ENCODE measurements around the gene OR2AE1.
"Not testable (repeated sequence)": the region's sequence is repeated elsewhere in the genome, so short reads cannot be mapped to it uniquely, and the experiment has no call there.

The OR2AE1 gene

GRCh38 chr7:99876933-99877332 is at the start of gene OR2AE1:
Gene OR2AE1 (minus strand): TSS chr7:99877033. CDS start chr7:99877033, 0 bp downstream.
- DNase-seq, result no peak

- no peak for DNase-seq
Measured at GRCh38 chr7:99926321-99926720, 49.5 kb upstream of the OR2AE1 start.

GRCh38 chr7:99923200-99923599 is 46.4 kb upstream of the OR2AE1 start:
- DNase-seq, result no peak

- peak; percentile 48 for DNase-seq
Measured at GRCh38 chr7:99920149-99920548, 43.3 kb upstream of the OR2AE1 start.

- no peak for DNase-seq
Measured at GRCh38 chr7:99919814-99920112, 42.9 kb upstream of the OR2AE1 start.

GRCh38 chr7:99918959-99919813 is 42.4 kb upstream of the OR2AE1 start, which contains the start of gene TRIM4:
Gene TRIM4 (minus strand): TSS chr7:99919530. CDS start chr7:99919401, 129 bp downstream.
- DNase-seq, result peak; percentile 95

GRCh38 chr7:99910976-99911375 is 34.1 kb upstream of the OR2AE1 start:
- DNase-seq, result no peak

GRCh38 chr7:99901581-99901980 is 24.7 kb upstream of the OR2AE1 start:
- DNase-seq, result no peak

- no peak for DNase-seq
Measured at GRCh38 chr7:99899830-99900519, 23.1 kb upstream of the OR2AE1 start.

GRCh38 chr7:99898836-99899235 is 22.0 kb upstream of the OR2AE1 start:
- DNase-seq, result no peak

GRCh38 chr7:99898023-99898357 is 21.2 kb upstream of the OR2AE1 start:
- DNase-seq, result no peak

- DNase-seq, result no peak
Measured at GRCh38 chr7:99897322-99898022, 20.6 kb upstream of the OR2AE1 start.

- no peak for DNase-seq
Measured at GRCh38 chr7:99894738-99895137, 17.9 kb upstream of the OR2AE1 start.

GRCh38 chr7:99893280-99893679 is 16.4 kb upstream of the OR2AE1 start:
- no peak for DNase-seq

- DNase-seq, result not testable (repeated sequence)
Measured at GRCh38 chr7:99890348-99890747, 13.5 kb upstream of the OR2AE1 start.

GRCh38 chr7:99888366-99888765 is 11.5 kb upstream of the OR2AE1 start:
- DNase-seq, result not testable (repeated sequence)

- DNase-seq, result no peak
Measured at GRCh38 chr7:99881370-99881769, 4.5 kb upstream of the OR2AE1 start.

- DNase-seq, result peak; percentile 18
Measured at GRCh38 chr7:99876491-99876890, 342 bp downstream of the OR2AE1 start.

- no peak for DNase-seq
Measured at GRCh38 chr7:99868246-99868645, 8.6 kb downstream of the OR2AE1 start.

- not testable (repeated sequence) for DNase-seq
Measured at GRCh38 chr7:99867477-99867876, 9.4 kb downstream of the OR2AE1 start.

GRCh38 chr7:99863847-99864440 is 12.9 kb downstream of the OR2AE1 start:
- DNase-seq, result no peak

GRCh38 chr7:99860281-99861127 is 16.3 kb downstream of the OR2AE1 start:
- no peak for DNase-seq

Data from hematopoietic multipotent progenitor cell treated with erythropoietin and hydrocortisone succinate and interleukin-3 and kit ligand, for 8 days (in vitro differentiated cells).